Measurements from ENCODE around the gene LFNG. TPM values are rescaled to one million over a fixed set of nuclear protein-coding genes. Genes with fewer than 3 reads are reported as not detected.
A peak's percentile ranks its signal among the peaks of the same experiment; 100 is the strongest.

Gene LFNG
- total RNA-seq, 1 experiment from 2014 or later: 2.4 TPM

DNA sequence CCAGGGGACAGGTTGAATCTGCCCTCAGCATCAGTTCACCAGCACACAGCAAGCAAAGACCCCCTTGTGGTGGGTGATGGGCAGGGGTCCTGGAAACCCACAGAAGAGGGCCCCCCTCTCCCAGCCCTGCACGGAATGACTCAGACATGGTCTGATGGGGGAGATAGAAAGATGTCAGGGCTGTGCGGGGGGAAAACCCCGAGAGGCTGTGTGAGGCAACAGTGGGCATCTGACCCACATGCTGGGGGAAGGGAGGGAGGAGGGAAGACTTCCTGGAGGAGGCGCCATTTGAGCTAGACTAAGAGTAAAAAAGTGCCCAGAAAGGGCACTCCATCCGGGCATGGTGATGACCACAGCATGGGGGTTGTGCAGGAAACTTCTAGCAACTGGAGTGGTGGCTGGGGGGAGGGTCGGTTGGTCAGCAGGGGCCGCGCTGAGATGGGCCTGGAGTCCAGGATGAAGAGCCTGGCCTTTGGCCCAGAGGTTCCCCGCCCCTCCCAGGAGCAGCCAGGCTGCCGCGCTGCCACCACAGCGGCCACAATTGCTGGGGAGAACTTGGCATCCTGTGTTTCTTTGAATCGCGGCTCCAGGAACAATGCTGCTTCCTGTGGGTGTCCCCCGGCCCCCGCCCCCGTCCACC is 2.5 kb downstream of the LFNG start:
- CTCF ChIA-PET: interaction anchor here (0.9 kb wide), 1 partner anchor 42 kb away, joined by 3 read pairs; no protein-coding TSS in a partner anchor
- POLR2A ChIA-PET: interaction anchor here (0.7 to 2.6 kb wide), 8 partner anchors 32 to 966 kb away, joined by 3 to 15 read pairs (median 3); partner anchors contain the start of genes IQCE and TMEM184A
- peaks cover 2% of the 10 kb centered on the region for H3K36me3 Mint-ChIP-seq (ENCODE audit: insufficient read depth, unreplicated experiment)
- H3K27me3 Mint-ChIP-seq (ENCODE audit: insufficient read depth, unreplicated experiment): no peaks in the 10 kb centered on the region
- intact Hi-C loops (cut with micrococcal nuclease): loop anchor here (5.0 kb wide), 1 partner anchor 35 kb away; the partner anchor contains the start of genes BRAT1 and IQCE
- H3K27ac Mint-ChIP-seq (ENCODE audit: low read depth, unreplicated experiment): no peak overlapping the region
- DNase-seq (ENCODE audit: unreplicated experiment): peak; percentile 55
- no TSS peak for BruUV-seq (replicated peaks)
- TF ChIP-seq CTCF (IDR thresholded peaks at IDR 0.05; ENCODE audit: unreplicated experiment): no peak
- peak overlapping the region; percentile 70 for H3K4me3 Mint-ChIP-seq (ENCODE audit: unreplicated experiment)
- H3K9me3 Mint-ChIP-seq (ENCODE audit: unreplicated experiment): no peaks in the 10 kb centered on the region
- peaks cover 16% of the 10 kb centered on the region for H3K4me1 Mint-ChIP-seq (ENCODE audit: insufficient read depth, unreplicated experiment)

DNA sequence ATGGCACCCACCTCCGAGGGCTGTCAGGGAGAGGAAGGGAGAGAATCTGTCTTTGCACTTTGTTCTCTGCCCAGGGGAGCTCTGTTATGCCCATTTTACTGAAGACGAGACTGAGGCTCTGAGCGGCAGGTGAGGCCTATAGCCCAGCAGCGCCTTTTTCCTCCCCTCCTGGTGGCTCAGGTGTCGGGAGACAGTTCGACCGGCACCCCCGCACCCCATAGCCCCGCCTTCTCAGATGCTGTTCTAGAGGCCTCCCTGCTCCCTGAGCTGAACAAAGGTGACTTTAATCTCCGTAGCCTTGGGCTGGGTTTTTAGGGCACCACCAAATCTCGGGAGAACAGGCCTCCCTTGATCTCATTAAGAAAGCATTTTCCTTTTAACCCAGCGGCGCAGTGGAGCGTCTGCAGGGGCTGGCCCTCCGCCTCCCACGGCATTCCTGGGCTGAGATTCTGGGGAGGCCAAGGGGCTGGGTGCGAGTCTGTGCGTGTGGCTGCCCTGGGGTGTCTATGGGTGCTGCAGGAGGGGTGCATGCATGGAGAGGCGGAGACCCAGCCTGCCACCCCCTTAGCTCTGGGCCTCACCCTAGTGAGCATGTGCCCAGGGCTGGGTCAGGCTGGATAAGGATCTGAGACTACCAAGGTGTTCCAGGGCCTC is 3.3 kb downstream of the LFNG start:
- POLR2A ChIA-PET: interaction anchor here (0.6 to 2.6 kb wide), 12 partner anchors 17 to 967 kb away, joined by 3 to 15 read pairs (median 3); partner anchors contain the start of genes BRAT1, IQCE and TMEM184A
- no peaks in the 10 kb centered on the region for H3K9me3 Mint-ChIP-seq (ENCODE audit: unreplicated experiment)
- peak overlapping the region; percentile 70 for H3K4me3 Mint-ChIP-seq (ENCODE audit: unreplicated experiment)
- H3K4me1 Mint-ChIP-seq (ENCODE audit: insufficient read depth, unreplicated experiment): peaks cover 21% of the 10 kb centered on the region
- H3K27me3 Mint-ChIP-seq (ENCODE audit: insufficient read depth, unreplicated experiment): no peaks in the 10 kb centered on the region
- TF ChIP-seq CTCF (IDR thresholded peaks at IDR 0.05; ENCODE audit: unreplicated experiment): no peak
- peak; percentile 84 for DNase-seq (ENCODE audit: unreplicated experiment)
- H3K36me3 Mint-ChIP-seq (ENCODE audit: insufficient read depth, unreplicated experiment): peaks cover 5% of the 10 kb centered on the region
- intact Hi-C loops (cut with micrococcal nuclease): loop anchor here (5.0 kb wide), 1 partner anchor 34 kb away; the partner anchor contains the start of genes BRAT1 and IQCE
- H3K27ac Mint-ChIP-seq (ENCODE audit: low read depth, unreplicated experiment): peak overlapping the region; percentile 82
- no TSS peak for BruUV-seq (replicated peaks)
- CTCF ChIA-PET: interaction anchor here (0.6 to 0.9 kb wide), 2 partner anchors 41 to 970 kb away, joined by 3 read pairs; no protein-coding TSS in a partner anchor

DNA sequence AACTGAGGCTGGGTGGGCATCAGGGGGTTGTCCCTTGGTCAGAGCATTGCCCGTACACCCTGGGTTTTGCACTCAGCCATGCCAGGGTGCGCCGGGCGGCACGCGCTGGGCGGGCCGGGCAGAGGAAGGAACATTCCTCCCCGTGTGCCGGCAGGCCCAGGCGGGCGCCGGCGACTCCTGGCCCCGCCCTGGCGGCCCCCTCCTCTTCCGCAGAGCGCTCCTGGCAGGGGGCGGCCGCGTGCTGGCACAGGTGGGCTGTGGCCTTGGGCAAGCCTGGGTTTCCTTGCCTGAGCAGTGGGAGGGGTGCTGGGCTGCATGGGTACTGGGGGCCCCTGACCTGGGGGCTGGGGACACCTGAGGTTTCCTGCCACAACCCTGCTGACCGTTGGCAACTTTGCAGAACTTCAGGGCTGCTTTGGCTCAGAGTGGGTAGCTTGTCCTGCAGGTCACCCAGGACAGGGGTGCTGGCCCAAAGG is 3.9 kb downstream of the LFNG start:
- Mint-ChIP-seq H3K4me1 (ENCODE audit: insufficient read depth, unreplicated experiment) (peaks cover 27% of the 10 kb centered on the region), H3K9me3 (ENCODE audit: unreplicated experiment) (no peaks in the 10 kb centered on the region), H3K36me3 (ENCODE audit: insufficient read depth, unreplicated experiment) (peaks cover 5% of the 10 kb centered on the region), H3K4me3 (ENCODE audit: unreplicated experiment) (peak overlapping the region; percentile 70), H3K27me3 (ENCODE audit: insufficient read depth, unreplicated experiment) (no peaks in the 10 kb centered on the region), H3K27ac (ENCODE audit: low read depth, unreplicated experiment) (peak overlapping the region; percentile 82)
- ChIA-PET CTCF (interaction anchor here (0.9 kb wide), 1 partner anchor 36 kb away, joined by 3 read pairs; no protein-coding TSS in a partner anchor), POLR2A (interaction anchor here (0.6 to 2.6 kb wide), 8 partner anchors 17 to 234 kb away, joined by 3 to 15 read pairs (median 4); partner anchors contain the start of genes BRAT1 and IQCE)
- BruUV-seq (replicated peaks): no TSS peak
- DNase-seq (ENCODE audit: unreplicated experiment): peak; percentile 65
- intact Hi-C loops (cut with micrococcal nuclease): loop anchor here (5.0 kb wide), 1 partner anchor 34 kb away; the partner anchor contains the start of genes BRAT1 and IQCE
- TF ChIP-seq CTCF (IDR thresholded peaks at IDR 0.05; ENCODE audit: unreplicated experiment): no peak

Data from MCF 10A (cell line).